CD14-positive monocyte (primary cell): Measurements from ENCODE around the gene FYTTD1. TPM values are rescaled to one million over a fixed set of nuclear protein-coding genes. Genes with fewer than 3 reads are reported as not detected.

ENCODE experiments used
- DNase-seq, 3 donors: peaks; one replicate each; pipeline ENCODE4 v3.0.0-alpha.2; 2011 to 2022
- H2AFZ ChIP-seq: 2 replicates; pipeline ENCODE4 v1.6.0; 2012; ENCODE audit warnings: mild to moderate bottlenecking, low read depth, low read length, inconsistent platforms; ENCODE audit not compliant: insufficient read depth, poor library complexity, severe bottlenecking
- H3K27ac ChIP-seq, 2 donors: 1 replicate in 1 of 2; 2 replicates in 1 of 2; pipeline ENCODE4 v1.5.1; 2012 to 2013; ENCODE audit warnings: low read length in 2 of 2, control low read depth in 1 of 2, inconsistent platforms in 1 of 2, low read depth in 1 of 2, mild to moderate bottlenecking in 1 of 2
- H3K27me3 ChIP-seq, 2 donors: one replicate each; pipeline versions ENCODE4 v1.6.0 to v1.6.1; 2011 to 2013; ENCODE audit warnings: low read length in 2 of 2; ENCODE audit not compliant: control insufficient read depth in 2 of 2, insufficient read depth in 2 of 2
- H3K36me3 ChIP-seq, 2 donors: replicated peaks in 1 of 2; 1 replicate in 1 of 2; 2 replicates in 1 of 2; pipeline versions ENCODE4 v1.5.1 to v1.6.1; 2012 to 2013; ENCODE audit warnings: low read length in 2 of 2, control low read depth in 1 of 2, inconsistent platforms in 1 of 2, mild to moderate bottlenecking in 1 of 2; ENCODE audit not compliant: insufficient read depth in 2 of 2, control insufficient read depth in 1 of 2
- H3K4me1 ChIP-seq, 2 donors: 1 replicate in 1 of 2; 2 replicates in 1 of 2; pipeline versions ENCODE4 v1.5.1 to v1.6.1; 2012 to 2013; ENCODE audit warnings: low read length in 2 of 2, control low read depth in 1 of 2, inconsistent platforms in 1 of 2, mild to moderate bottlenecking in 1 of 2, moderate library complexity in 1 of 2; ENCODE audit not compliant: insufficient read depth in 2 of 2, control insufficient read depth in 1 of 2
- H3K4me2 ChIP-seq: replicated peaks from 2 replicates; pipeline ENCODE3; 2012; ENCODE audit warnings: low read length, moderate library complexity, mild to moderate bottlenecking; ENCODE audit not compliant: poor library complexity, severe bottlenecking; ENCODE audit errors: extremely low read depth
- H3K4me3 ChIP-seq, 3 experiments: fragments of 200-600 bp in 1 of 3; sonication (generic) in 1 of 3; replicated peaks in 1 of 3; 1 replicate in 2 of 3; 2 replicates in 1 of 3; pipeline ENCODE4 v1.5.1; 2011 to 2013; ENCODE audit warnings: low read length in 3 of 3, mild to moderate bottlenecking in 3 of 3, control low read depth in 2 of 3, low read depth in 2 of 3, inconsistent platforms in 1 of 3, moderate library complexity in 1 of 3
- H3K79me2 ChIP-seq: 2 replicates; pipeline ENCODE4 v1.6.0; 2012; ENCODE audit warnings: mild to moderate bottlenecking, control low read depth, inconsistent platforms, low read length, moderate library complexity; ENCODE audit not compliant: insufficient read depth
- H3K9ac ChIP-seq: 2 replicates; pipeline ENCODE4 v1.6.0; 2017; ENCODE audit warnings: low read length, mild to moderate bottlenecking; ENCODE audit not compliant: insufficient read depth, poor library complexity, severe bottlenecking
- H3K9me3 ChIP-seq, 2 donors: replicated peaks in 1 of 2; 1 replicate in 1 of 2; 2 replicates in 1 of 2; pipeline versions ENCODE4 v1.5.1 to v1.6.1; 2012 to 2013; ENCODE audit warnings: low read length in 2 of 2, control low read depth in 1 of 2; ENCODE audit not compliant: control insufficient read depth in 1 of 2, insufficient read depth in 1 of 2
- H4K20me1 ChIP-seq: 2 replicates; pipeline ENCODE4 v1.6.0; 2012; ENCODE audit warnings: mild to moderate bottlenecking, low read length, control low read depth, moderate library complexity; ENCODE audit not compliant: insufficient read depth
- H3K27ac Mint-ChIP-seq, 7 donors: one replicate each; pipeline ENCODE4 v1.8.0; 2020; ENCODE audit warnings: mild to moderate bottlenecking in 7 of 7, mixed read lengths in 7 of 7, moderate library complexity in 6 of 7, inconsistent platforms in 2 of 7
- H3K27me3 Mint-ChIP-seq, 3 donors: one replicate each; pipeline ENCODE4 v1.8.0; 2021 to 2022; ENCODE audit warnings: low read depth in 3 of 3, mild to moderate bottlenecking in 3 of 3, mixed read lengths in 3 of 3, moderate library complexity in 3 of 3, inconsistent platforms in 1 of 3
- H3K36me3 Mint-ChIP-seq, 2 donors: one replicate each; pipeline ENCODE4 v1.8.0; 2020; ENCODE audit warnings: mixed read lengths in 2 of 2, inconsistent platforms in 1 of 2, mild to moderate bottlenecking in 1 of 2
- H3K4me1 Mint-ChIP-seq: one replicate; pipeline ENCODE4 v1.8.0; 2020; ENCODE audit warnings: mild to moderate bottlenecking, mixed read lengths
- H3K4me3 Mint-ChIP-seq, 2 donors: one replicate each; pipeline ENCODE4 v1.8.0; 2020; ENCODE audit warnings: mild to moderate bottlenecking in 2 of 2, mixed read lengths in 2 of 2, moderate library complexity in 1 of 2
- H3K9me3 Mint-ChIP-seq, 7 donors: one replicate each; pipeline ENCODE4 v1.8.0; 2020 to 2022; ENCODE audit warnings: mixed read lengths in 7 of 7, mild to moderate bottlenecking in 6 of 7, moderate library complexity in 6 of 7, inconsistent platforms in 2 of 7
- WGBS: methylation state at CpG from one replicate; pipeline ENCODE4 v1.1.5; 2013; ENCODE audit warnings: missing lambda C conversion rate; ENCODE audit not compliant: insufficient coverage; 5-methylcytosine and 5-hydroxymethylcytosine counted together
- intact Hi-C, 2 donors: fragments of 100-400 bp; cut with micrococcal nuclease; formaldehyde crosslinking; loops; one replicate each; pipeline versions ENCODE4 v1.15.0 to v1.15.1; 2023
- polyA plus RNA-seq, 3 donors: library from polyadenylated mRNA; depleted of rRNA in 1 of 3; unstranded in 2 of 3; stranded (reverse) in 1 of 3; fragments of 300-500 nt in 2 of 3; fragments of >200 nt in 1 of 3; fragmentation: Illumina TruSeq in 2 of 3; gene quantifications; 1 replicate in 2 of 3; 2 replicates in 1 of 3; pipeline ENCODE4 v1.2.3, GENCODE V29; 2012 to 2021
- TF ChIP-seq, protein P1 (sequence below): fragments of 200-600 bp; IDR thresholded peaks from one replicate; pipeline ENCODE4 v1.8.0; 2022; ENCODE audit warnings: antibody characterized with exemption, mild to moderate bottlenecking

The FYTTD1 gene
- polyA plus RNA-seq, 3 donors, result 11.5 to 73.2 (median 59.4) TPM

DNA sequence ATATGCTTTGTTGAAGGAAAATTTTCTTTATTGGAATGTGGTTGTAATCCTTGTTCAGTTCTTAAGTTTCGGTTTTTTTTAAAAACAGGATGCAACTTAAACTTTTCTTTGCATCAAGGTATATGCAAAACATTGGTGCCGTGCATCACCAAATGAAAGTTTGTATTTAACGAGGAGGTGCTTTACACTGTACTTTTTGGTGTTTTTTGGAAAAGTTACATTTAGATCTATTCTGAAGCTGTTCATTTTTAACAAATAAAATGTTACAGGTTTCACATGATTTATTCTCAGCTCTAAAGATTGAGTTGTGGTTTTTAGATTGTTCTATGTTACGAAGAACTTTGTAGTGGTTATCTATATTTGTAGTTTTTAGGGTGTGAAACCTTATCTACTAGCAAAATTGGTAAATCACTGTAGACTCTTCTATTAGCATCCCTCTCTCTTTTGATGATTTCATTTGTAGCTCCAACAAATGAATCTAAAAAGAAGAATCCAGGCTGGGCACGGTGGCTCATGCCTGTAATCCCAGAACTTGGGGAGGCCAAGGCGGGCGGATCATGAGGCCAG lies 34.4 kb downstream of the FYTTD1 start:
- no peaks in the 10 kb centered on the region for H3K4me1 ChIP-seq
- peaks cover 43 to 65% of the 10 kb centered on the region in 2 donors for H3K36me3 ChIP-seq
- 83% methylated on average over 1 of the region's 7 CpGs for WGBS
- no peak for DNase-seq
- TF ChIP-seq, protein P1, sequence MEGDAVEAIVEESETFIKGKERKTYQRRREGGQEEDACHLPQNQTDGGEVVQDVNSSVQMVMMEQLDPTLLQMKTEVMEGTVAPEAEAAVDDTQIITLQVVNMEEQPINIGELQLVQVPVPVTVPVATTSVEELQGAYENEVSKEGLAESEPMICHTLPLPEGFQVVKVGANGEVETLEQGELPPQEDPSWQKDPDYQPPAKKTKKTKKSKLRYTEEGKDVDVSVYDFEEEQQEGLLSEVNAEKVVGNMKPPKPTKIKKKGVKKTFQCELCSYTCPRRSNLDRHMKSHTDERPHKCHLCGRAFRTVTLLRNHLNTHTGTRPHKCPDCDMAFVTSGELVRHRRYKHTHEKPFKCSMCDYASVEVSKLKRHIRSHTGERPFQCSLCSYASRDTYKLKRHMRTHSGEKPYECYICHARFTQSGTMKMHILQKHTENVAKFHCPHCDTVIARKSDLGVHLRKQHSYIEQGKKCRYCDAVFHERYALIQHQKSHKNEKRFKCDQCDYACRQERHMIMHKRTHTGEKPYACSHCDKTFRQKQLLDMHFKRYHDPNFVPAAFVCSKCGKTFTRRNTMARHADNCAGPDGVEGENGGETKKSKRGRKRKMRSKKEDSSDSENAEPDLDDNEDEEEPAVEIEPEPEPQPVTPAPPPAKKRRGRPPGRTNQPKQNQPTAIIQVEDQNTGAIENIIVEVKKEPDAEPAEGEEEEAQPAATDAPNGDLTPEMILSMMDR, result no peak
- H4K20me1 ChIP-seq, result no peaks in the 10 kb centered on the region
- no peak overlapping the region for H3K27ac ChIP-seq
- Mint-ChIP-seq H3K4me1 (no peaks in the 10 kb centered on the region), H3K27me3 (no peaks in the 10 kb centered on the region), H3K36me3 (peaks cover 32 to 43% of the 10 kb centered on the region in 2 donors), H3K4me3 (no peak overlapping the region), H3K9me3 (peaks cover 0 to 2% (median 0%) of the 10 kb centered on the region in 7 donors), H3K27ac (peak overlapping the region in 1 of 7 donors; percentile 50)
- H3K9ac ChIP-seq, result no peak overlapping the region
- H3K9me3 ChIP-seq, result no peaks in the 10 kb centered on the region
- intact Hi-C loops, result no loop called here
- no peaks in the 10 kb centered on the region for H3K79me2 ChIP-seq
- H3K4me2 ChIP-seq, result no peak overlapping the region
- H3K4me3 ChIP-seq, result no peak overlapping the region
- H3K27me3 ChIP-seq, result no peaks in the 10 kb centered on the region
- H2AFZ ChIP-seq, result no peak overlapping the region

DNA sequence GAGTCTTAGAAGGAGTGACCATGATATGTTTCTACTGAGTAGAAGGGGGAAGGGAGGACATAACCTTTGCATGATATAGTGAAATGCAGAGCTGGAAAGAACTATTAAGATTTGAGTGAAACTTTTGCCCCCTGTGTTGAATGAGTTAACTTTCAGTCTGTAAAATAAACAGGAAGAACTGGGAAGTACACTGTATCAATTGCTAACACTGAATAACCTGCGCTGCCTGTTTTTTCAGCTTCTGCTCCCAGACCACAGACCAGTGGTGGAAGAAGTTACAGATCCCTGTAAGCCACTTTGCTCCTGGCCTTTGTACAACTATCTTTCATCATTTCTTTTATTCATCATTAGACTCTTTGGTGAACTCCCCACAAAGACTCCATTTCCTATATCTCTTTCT lies 37.7 kb downstream of the FYTTD1 start:
- Mint-ChIP-seq H3K4me3 (no peak overlapping the region), H3K4me1 (peaks cover 16% of the 10 kb centered on the region), H3K27ac (peak overlapping the region in 2 of 7 donors; percentile 58 to 60), H3K27me3 (no peaks in the 10 kb centered on the region), H3K9me3 (no peaks in the 10 kb centered on the region), H3K36me3 (peaks cover 12 to 16% of the 10 kb centered on the region in 2 donors)
- intact Hi-C loops, result no loop called here
- Histone ChIP-seq H3K9me3 (no peaks in the 10 kb centered on the region), H3K9ac (no peak overlapping the region), H3K27me3 (no peaks in the 10 kb centered on the region), H3K27ac (no peak overlapping the region), H3K79me2 (peaks cover 11% of the 10 kb centered on the region), H3K4me1 (peaks cover 8% of the 10 kb centered on the region in 2 donors), H3K36me3 (peaks cover 15 to 34% of the 10 kb centered on the region in 2 donors), H3K4me3 (no peak overlapping the region), H2AFZ (no peak overlapping the region), H4K20me1 (no peaks in the 10 kb centered on the region), H3K4me2 (no peak overlapping the region)
- DNase-seq, result no peak
- TF ChIP-seq, protein P1, result no peak
- 38% methylated on average over 1 of the region's 1 CpG for WGBS
